ENCODE results near the gene CTBS.

CTBS gene

GRCh38 chr1:84506729-84507453 is 67.3 kb downstream of the CTBS start:
- H2AFZ ChIP-seq (ENCODE audit: low read depth, low read length), result peak overlapping the region; percentile 69
- H3K4me1 ChIP-seq (ENCODE audit: insufficient read depth, low read length), result peaks cover 42% of the 10 kb centered on the region
- peak; percentile 64 for ATAC-seq (ENCODE audit: insufficient read depth, low read depth)
- peak overlapping the region; percentile 62 for H3K4me2 ChIP-seq (ENCODE audit: insufficient read depth, low read length)
- TF ChIP-seq EZH2 (IDR thresholded peaks at IDR 0.05; ENCODE audit: borderline replicate concordance, low read depth, low read length, severe bottlenecking), result no peak
- TF ChIP-seq CTCF (IDR thresholded peaks at IDR 0.05; ENCODE audit: borderline replicate concordance, extremely low read depth, low read length, poor library complexity, severe bottlenecking), result no peak
- peak overlapping the region; percentile 48 to 69 for H3K4me3 ChIP-seq (ENCODE audit: low read depth in 1 of 2, low read length in 2 of 2)
- H3K9me3 ChIP-seq (ENCODE audit: insufficient read depth, low read length, severe bottlenecking), result no peaks in the 10 kb centered on the region
- no peaks in the 10 kb centered on the region for H3K27me3 ChIP-seq (ENCODE audit: insufficient read depth, low read length, poor library complexity)
- peak overlapping the region; percentile 86 for H3K27ac ChIP-seq (ENCODE audit: low read length)
- no peak for DNase-seq
- peak overlapping the region; percentile 72 for H3K9ac ChIP-seq (ENCODE audit: low read depth, low read length)
- H3K36me3 ChIP-seq (ENCODE audit: insufficient read depth, low read length), result peaks cover 15% of the 10 kb centered on the region
- H4K20me1 ChIP-seq (ENCODE audit: insufficient read depth, low read length), result peaks cover 32% of the 10 kb centered on the region
- H3K79me2 ChIP-seq (ENCODE audit: insufficient read depth, low read length), result peaks cover 53% of the 10 kb centered on the region

GRCh38 chr1:84506002-84506728 is 68.1 kb downstream of the CTBS start, which contains the start of the genes GNG5 and SPATA1:
Gene GNG5, minus strand, starts transcription at chr1:84506581. Its CDS starts 490 bp downstream, at chr1:84506091.
Gene SPATA1, plus strand, starts transcription at chr1:84506386. Its CDS starts 9,974 bp downstream, at chr1:84516360.
- Histone ChIP-seq H3K4me3 (ENCODE audit: low read depth in 1 of 2, low read length in 2 of 2) (peak within 1 kb of the TSS; percentile 48 to 69), H2AFZ (ENCODE audit: low read depth, low read length) (peak within 1 kb of the TSS; percentile 73), H3K4me2 (ENCODE audit: insufficient read depth, low read length) (peak within 1 kb of the TSS; percentile 82), H3K27me3 (ENCODE audit: insufficient read depth, low read length, poor library complexity) (no peaks in the 10 kb centered on the region), H3K9me3 (ENCODE audit: insufficient read depth, low read length, severe bottlenecking) (no peaks in the 10 kb centered on the region), H3K36me3 (ENCODE audit: insufficient read depth, low read length) (peaks cover 18% of the 10 kb centered on the region), H3K79me2 (ENCODE audit: insufficient read depth, low read length) (peaks cover 60% of the 10 kb centered on the region), H4K20me1 (ENCODE audit: insufficient read depth, low read length) (peaks cover 38% of the 10 kb centered on the region), H3K4me1 (ENCODE audit: insufficient read depth, low read length) (peaks cover 49% of the 10 kb centered on the region), H3K9ac (ENCODE audit: low read depth, low read length) (peak within 1 kb of the TSS; percentile 72), H3K27ac (ENCODE audit: low read length) (peak within 1 kb of the TSS; percentile 86)
- DNase-seq (peak; percentile 98), ATAC-seq (ENCODE audit: insufficient read depth, low read depth) (peak; percentile 88)
- no peak for TF ChIP-seq CTCF (IDR thresholded peaks at IDR 0.05; ENCODE audit: borderline replicate concordance, extremely low read depth, low read length, poor library complexity, severe bottlenecking)
- TF ChIP-seq EZH2 (IDR thresholded peaks at IDR 0.05; ENCODE audit: borderline replicate concordance, low read depth, low read length, severe bottlenecking), result no peak

GRCh38 chr1:84505493-84506001 is 68.7 kb downstream of the CTBS start:
- H3K4me2 ChIP-seq (ENCODE audit: insufficient read depth, low read length), result peak overlapping the region; percentile 82
- H2AFZ ChIP-seq (ENCODE audit: low read depth, low read length), result peak overlapping the region; percentile 73
- peaks cover 24% of the 10 kb centered on the region for H3K36me3 ChIP-seq (ENCODE audit: insufficient read depth, low read length)
- DNase-seq (no peak), ATAC-seq (ENCODE audit: insufficient read depth, low read depth) (peak; percentile 47)
- peak overlapping the region; percentile 74 for H3K27ac ChIP-seq (ENCODE audit: low read length)
- TF ChIP-seq EZH2 (IDR thresholded peaks at IDR 0.05; ENCODE audit: borderline replicate concordance, low read depth, low read length, severe bottlenecking), result no peak
- no peak for TF ChIP-seq CTCF (IDR thresholded peaks at IDR 0.05; ENCODE audit: borderline replicate concordance, extremely low read depth, low read length, poor library complexity, severe bottlenecking)
- H3K9me3 ChIP-seq (ENCODE audit: insufficient read depth, low read length, severe bottlenecking), result no peaks in the 10 kb centered on the region
- H3K4me3 ChIP-seq (ENCODE audit: low read depth in 1 of 2, low read length in 2 of 2), result peak overlapping the region; percentile 48 to 69
- peak overlapping the region; percentile 72 for H3K9ac ChIP-seq (ENCODE audit: low read depth, low read length)
- no peaks in the 10 kb centered on the region for H3K27me3 ChIP-seq (ENCODE audit: insufficient read depth, low read length, poor library complexity)
- peaks cover 39% of the 10 kb centered on the region for H4K20me1 ChIP-seq (ENCODE audit: insufficient read depth, low read length)
- H3K79me2 ChIP-seq (ENCODE audit: insufficient read depth, low read length), result peaks cover 67% of the 10 kb centered on the region
- peaks cover 50% of the 10 kb centered on the region for H3K4me1 ChIP-seq (ENCODE audit: insufficient read depth, low read length)

Measured in DND-41 (cell line).